HepG2 (cell line): ENCODE measurements around the gene MALT1. TPM values are rescaled to one million over a fixed set of nuclear protein-coding genes. Genes with fewer than 3 reads are reported as not detected.

Source experiments
- ATAC-seq: fragments of 200-7000 bp; cut with Tn5 transposase; 3 replicates; pipeline ENCODE4 v1.9.1; 2020; ENCODE audit warnings: mild to moderate bottlenecking, moderate library complexity
- BruUV-seq: library from RNA; stranded (reverse); fragments of 400-500 nt; replicated peaks from 2 replicates; lab custom pipeline; 2021; lab: Mats Ljungman, UMichigan
- CTCF ChIA-PET: fragments of 300-600 bp; formaldehyde crosslinking; extraction: SDS; loops from one replicate; lab custom pipeline; 2021; ENCODE audit warnings: low total read pairs, inconsistent platforms, low intra/inter-chr PET ratio; lab: Yijun Ruan, JAX
- POLR2A ChIA-PET: fragments of 350-600 bp; sonication (Branson Sonifier 250); formaldehyde crosslinking; loops from one replicate; lab custom pipeline; 2020; ENCODE audit warnings: antibody characterized with exemption, inconsistent platforms; lab: Yijun Ruan, JAX
- DNase-seq: peaks from one replicate; pipeline ENCODE4 v3.0.0-alpha.2; 2015; ENCODE audit warnings: low spot score
- FAIRE-seq: peaks from 3 replicates; lab custom pipeline; 2011; peaks lifted over from hg19 to GRCh38; lab: Jason Lieb, UNC
- H2AFZ ChIP-seq: one replicate; pipeline ENCODE4 v1.6.1; 2011; ENCODE audit warnings: low read length, inconsistent platforms
- H3K27ac ChIP-seq: fragments of 300-600 bp; 3 replicates; pipeline ENCODE4 v1.8.0; 2011; ENCODE audit warnings: mixed run types, mild to moderate bottlenecking, mixed read lengths, low read length, inconsistent platforms; ENCODE audit not compliant: insufficient read depth; ENCODE audit errors: extremely low read length
- H3K27me3 ChIP-seq, 2 experiments: fragments of 200-600 bp in 1 of 2; 2 replicates in 1 of 2; 3 replicates in 1 of 2; pipeline versions ENCODE4 v1.6.0 to v1.8.0; 2011; ENCODE audit warnings: low read length in 2 of 2, mild to moderate bottlenecking in 2 of 2, moderate library complexity in 2 of 2, inconsistent platforms in 1 of 2; ENCODE audit not compliant: insufficient read depth in 2 of 2, control insufficient read depth in 1 of 2
- H3K36me3 ChIP-seq, 2 experiments: fragments of 200-600 bp in 1 of 2; replicated peaks in 1 of 2; 2 replicates in 1 of 2; 3 replicates in 1 of 2; pipeline versions ENCODE4 v1.5.1 to v1.8.0; 2011; ENCODE audit warnings: low read length in 2 of 2, inconsistent platforms in 1 of 2; ENCODE audit not compliant: insufficient read depth in 2 of 2, control insufficient read depth in 1 of 2
- H3K4me1 ChIP-seq: 2 replicates; pipeline ENCODE4 v1.5.1; 2012; ENCODE audit warnings: low read length, inconsistent platforms; ENCODE audit not compliant: insufficient read depth
- H3K4me2 ChIP-seq: 2 replicates; pipeline ENCODE4 v1.6.0; 2011; ENCODE audit warnings: low read depth, low read length, inconsistent platforms
- H3K4me3 ChIP-seq, 3 experiments: fragments of 200-600 bp in 1 of 3; sonication (generic), shearing (Covaris generic) in 1 of 3; replicated peaks in 1 of 3; 2 replicates each; pipeline ENCODE4 v1.5.1; 2011 to 2016; ENCODE audit warnings: low read length in 3 of 3, inconsistent platforms in 2 of 3, low read depth in 2 of 3, mild to moderate bottlenecking in 2 of 3, control low read depth in 1 of 3, mixed read lengths in 1 of 3; ENCODE audit not compliant: insufficient read depth in 1 of 3
- H3K79me2 ChIP-seq: one replicate; pipeline ENCODE4 v1.6.1; 2011; ENCODE audit warnings: low read length, inconsistent platforms; ENCODE audit not compliant: insufficient read depth
- H3K9ac ChIP-seq: 2 replicates; pipeline ENCODE4 v1.6.0; 2011; ENCODE audit warnings: mild to moderate bottlenecking, low read depth, low read length, inconsistent platforms; ENCODE audit not compliant: insufficient read depth
- H3K9me3 ChIP-seq: 2 replicates; pipeline ENCODE4 v1.5.1; 2012; ENCODE audit warnings: mild to moderate bottlenecking, low read length
- H4K20me1 ChIP-seq: 2 replicates; pipeline ENCODE4 v1.6.0; 2011; ENCODE audit warnings: inconsistent platforms, mild to moderate bottlenecking, low read length, moderate library complexity; ENCODE audit not compliant: insufficient read depth
- AHR ChIP-seq: IDR thresholded peaks from 2 replicates; pipeline ENCODE4 v1.6.1; 2018; ENCODE audit warnings: missing genetic modification reagents, missing compliant biosample characterization
- FOSL2 ChIP-seq: sonication (generic); formaldehyde crosslinking; IDR thresholded peaks from 2 replicates; pipeline ENCODE4 v1.4.0; 2020; ENCODE audit warnings: missing genetic modification reagents
- MAZ ChIP-seq, 2 experiments: sonication (generic) in 1 of 2; formaldehyde crosslinking in 1 of 2; IDR thresholded peaks; 2 replicates each; pipeline versions ENCODE4 v1.5.0 to v1.6.1; 2012 to 2020; ENCODE audit warnings: low read depth in 2 of 2, mild to moderate bottlenecking in 2 of 2, borderline replicate concordance in 1 of 2, improper control_type of control experiment in 1 of 2, low read length in 1 of 2, missing genetic modification reagents in 1 of 2, moderate library complexity in 1 of 2
- MZF1 ChIP-seq: sonication (generic); formaldehyde crosslinking; IDR thresholded peaks from 2 replicates; pipeline ENCODE4 v1.8.1; 2023; ENCODE audit warnings: mild to moderate bottlenecking, missing genetic modification reagents, borderline replicate concordance
- NFKB2 ChIP-seq: sonication (generic); formaldehyde crosslinking; IDR thresholded peaks from 2 replicates; pipeline ENCODE4 v1.4.0; 2020; ENCODE audit warnings: missing genetic modification reagents, borderline replicate concordance
- ZNF354B ChIP-seq: sonication (generic); formaldehyde crosslinking; IDR thresholded peaks from 2 replicates; pipeline ENCODE4 v1.8.0; 2022; ENCODE audit warnings: mild to moderate bottlenecking, missing genetic modification reagents
- ZNF556 ChIP-seq: sonication (generic); formaldehyde crosslinking; IDR thresholded peaks from 2 replicates; pipeline ENCODE4 v1.4.0; 2020; ENCODE audit warnings: mild to moderate bottlenecking, missing genetic modification reagents, borderline replicate concordance
- whole genome bisulfite sequencing: methylation state at CpG from one replicate; pipeline ENCODE4 v1.1.6; 2017; ENCODE audit warnings: low lambda C conversion rate; 5-methylcytosine and 5-hydroxymethylcytosine counted together
- in situ Hi-C: cut with HindIII; loops from 2 replicates; pipeline ENCODE4 v1.10.0; 2017; ENCODE audit warnings: low pct_unique_long_range_greater_than_20kb; ENCODE audit not compliant: extremely low pct_ligation_motif_present
- intact Hi-C: fragments of 100-400 bp; cut with micrococcal nuclease; formaldehyde crosslinking; loops from one replicate; pipeline ENCODE4 v1.10.0; 2022; ENCODE audit not compliant: unreplicated experiment
- polyA plus RNA-seq, 8 experiments: library from polyadenylated mRNA; depleted of rRNA in 3 of 8; stranded (reverse) in 7 of 8; unstranded in 1 of 8; fragments of >200 nt; fragmentation: Illumina TruSeq in 4 of 8; extraction: Trizol in 4 of 8; gene quantifications; 2 replicates each; pipeline versions ENCODE4 v1.2.1 to v1.2.3, GENCODE V29; 2011 to 2016; ENCODE audit warnings: low read depth in 4 of 8, missing spikeins in 1 of 8, mixed read lengths in 1 of 8; ENCODE audit not compliant: insufficient read depth in 1 of 8
- total RNA-seq, 5 experiments: library from RNA; depleted of rRNA; stranded (reverse); fragments of >200 nt; fragmentation: Illumina TruSeq; extraction: Trizol; gene quantifications; 2 replicates each; pipeline ENCODE4 v1.2.3, GENCODE V29; 2016; ENCODE audit warnings: low read depth in 1 of 5
- TF ChIP-seq, protein P1 (sequence below): sonication (generic); formaldehyde crosslinking; IDR thresholded peaks from 2 replicates; pipeline ENCODE4 v1.8.1; 2023; ENCODE audit warnings: missing genetic modification reagents, inconsistent platforms, borderline replicate concordance
- TF ChIP-seq, protein P2 (sequence below): sonication (generic); formaldehyde crosslinking; IDR thresholded peaks from 2 replicates; pipeline ENCODE4 v1.5.1; 2020; ENCODE audit warnings: missing genetic modification reagents, mild to moderate bottlenecking, borderline replicate concordance
- TF ChIP-seq, protein P3 (sequence below): sonication (generic); formaldehyde crosslinking; IDR thresholded peaks from 2 replicates; pipeline ENCODE4 v1.5.0; 2020; ENCODE audit warnings: mild to moderate bottlenecking, missing genetic modification reagents, borderline replicate concordance

Gene MALT1
- total and polyA plus RNA-seq, 2 of the 13 experiments (the other 11 are each of a cell fraction or from before 2014, with no cell fraction given), result 43.9 to 89.0 TPM

DNA sequence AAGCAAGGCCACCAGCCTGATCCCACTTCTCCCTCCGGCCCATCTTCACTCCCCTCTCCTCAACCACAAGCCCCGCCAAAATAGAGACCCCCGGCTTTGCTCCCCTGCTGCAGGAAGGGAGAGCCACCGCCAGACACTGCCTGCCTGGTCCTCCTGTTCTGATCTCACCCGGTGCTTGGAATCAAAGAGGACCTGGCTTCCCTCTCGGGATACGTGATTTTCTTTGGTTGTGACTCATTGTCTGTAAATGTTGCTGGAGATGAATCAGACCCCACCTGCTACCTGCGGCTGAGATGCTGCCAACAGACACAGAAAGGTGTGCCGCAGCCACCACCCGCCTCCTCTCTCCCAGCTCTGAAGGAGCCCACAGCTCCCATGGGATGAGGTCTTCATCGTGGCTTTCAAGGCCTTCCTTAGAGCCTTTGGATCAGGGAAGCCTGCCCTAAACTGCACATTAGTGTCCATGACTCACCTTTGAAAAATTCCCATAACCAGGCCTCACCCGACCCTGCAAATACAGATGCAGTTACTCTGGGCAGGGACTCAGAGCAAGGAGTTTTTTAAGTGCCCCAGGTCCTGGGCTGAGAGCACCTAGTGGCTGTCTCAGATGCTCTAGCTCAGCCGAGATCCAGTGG, 114.0 kb downstream of the MALT1 start:
- Histone ChIP-seq H3K9me3 (no peaks in the 10 kb centered on the region), H4K20me1 (no peaks in the 10 kb centered on the region), H3K79me2 (no peaks in the 10 kb centered on the region), H3K36me3 (no peaks in the 10 kb centered on the region), H3K4me2 (no peak overlapping the region), H2AFZ (no peak overlapping the region), H3K27me3 (peaks cover 1 to 30% of the 10 kb centered on the region in 2 experiments; a peak in 3 of 5 replicates), H3K4me3 (no peak overlapping the region), H3K27ac (no peak overlapping the region), H3K9ac (no peak overlapping the region), H3K4me1 (peaks cover 13% of the 10 kb centered on the region; the same call in 1 of the 2 replicates)
- no TSS peak for BruUV-seq
- intact Hi-C loops (no loop called here), in situ Hi-C loops (loop anchor here (10.0 kb wide), 1 partner anchor 270 kb away; no protein-coding TSS in a partner anchor)
- CTCF ChIA-PET, result no interaction called here
- no peak; the same call in 2 of the 3 replicates for ATAC-seq
- 19% methylated on average over 9 of the region's 13 CpGs for WGBS
- no peak for TF ChIP-seq MAZ (IDR thresholded peaks at IDR 0.05; ENCODE audit: borderline replicate concordance, low read depth, low read length)
- TF ChIP-seq MAZ (CRISPR knock-in tag; IDR thresholded peaks at IDR 0.05; ENCODE audit: low read depth), result no peak
- peak; percentile 28; the same call in 1 of the 2 replicates for TF ChIP-seq FOSL2 (CRISPR knock-in tag)
- POLR2A ChIA-PET, result no interaction called here
- FAIRE-seq, result no peak
- no peak for DNase-seq

DNA sequence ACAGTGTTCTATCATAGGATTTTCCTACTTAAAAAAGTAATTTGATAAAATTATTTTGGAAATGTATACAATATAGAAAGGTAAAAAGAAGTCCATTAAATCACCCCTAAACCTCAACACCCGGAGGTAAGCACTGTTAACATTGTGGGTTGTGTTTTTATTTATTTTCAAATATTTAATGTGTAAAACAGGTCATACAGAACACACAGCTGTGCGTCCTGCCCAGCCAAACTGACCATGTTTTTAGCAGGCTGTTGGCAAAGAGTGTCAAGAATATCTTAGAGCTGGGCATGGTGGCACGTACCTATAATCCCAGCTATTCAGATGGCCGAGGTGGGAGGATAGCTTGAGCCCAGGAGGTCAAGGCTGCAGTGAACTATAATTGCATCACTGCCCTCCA, 114.6 kb downstream of the MALT1 start:
- FAIRE-seq, result no peak
- Histone ChIP-seq H2AFZ (no peak overlapping the region), H3K4me1 (peaks cover 13% of the 10 kb centered on the region; the same call in 1 of the 2 replicates), H4K20me1 (no peaks in the 10 kb centered on the region), H3K9me3 (no peaks in the 10 kb centered on the region), H3K27ac (no peak overlapping the region), H3K9ac (no peak overlapping the region), H3K79me2 (no peaks in the 10 kb centered on the region), H3K36me3 (no peaks in the 10 kb centered on the region), H3K4me3 (no peak overlapping the region), H3K27me3 (peaks cover 1 to 32% of the 10 kb centered on the region in 2 experiments; a peak in 3 of 5 replicates), H3K4me2 (no peak overlapping the region)
- ChIA-PET CTCF (no interaction called here), POLR2A (no interaction called here)
- in situ Hi-C loops (loop anchor here (10.0 kb wide), 1 partner anchor 269 kb away; no protein-coding TSS in a partner anchor), intact Hi-C loops (no loop called here)
- no peak for ATAC-seq
- DNase-seq, result no peak
- WGBS, result 8% methylated on average over 4 of the region's 4 CpGs
- BruUV-seq, result no TSS peak
- TF ChIP-seq AHR (CRISPR knock-in tag), result no peak
- TF ChIP-seq, protein P1, sequence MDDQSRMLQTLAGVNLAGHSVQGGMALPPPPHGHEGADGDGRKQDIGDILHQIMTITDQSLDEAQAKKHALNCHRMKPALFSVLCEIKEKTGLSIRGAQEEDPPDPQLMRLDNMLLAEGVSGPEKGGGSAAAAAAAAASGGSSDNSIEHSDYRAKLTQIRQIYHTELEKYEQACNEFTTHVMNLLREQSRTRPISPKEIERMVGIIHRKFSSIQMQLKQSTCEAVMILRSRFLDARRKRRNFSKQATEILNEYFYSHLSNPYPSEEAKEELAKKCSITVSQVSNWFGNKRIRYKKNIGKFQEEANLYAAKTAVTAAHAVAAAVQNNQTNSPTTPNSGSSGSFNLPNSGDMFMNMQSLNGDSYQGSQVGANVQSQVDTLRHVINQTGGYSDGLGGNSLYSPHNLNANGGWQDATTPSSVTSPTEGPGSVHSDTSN (CRISPR knock-in tag), result no peak
- no peak for TF ChIP-seq ZNF556 (CRISPR knock-in tag)
- TF ChIP-seq, protein P2, sequence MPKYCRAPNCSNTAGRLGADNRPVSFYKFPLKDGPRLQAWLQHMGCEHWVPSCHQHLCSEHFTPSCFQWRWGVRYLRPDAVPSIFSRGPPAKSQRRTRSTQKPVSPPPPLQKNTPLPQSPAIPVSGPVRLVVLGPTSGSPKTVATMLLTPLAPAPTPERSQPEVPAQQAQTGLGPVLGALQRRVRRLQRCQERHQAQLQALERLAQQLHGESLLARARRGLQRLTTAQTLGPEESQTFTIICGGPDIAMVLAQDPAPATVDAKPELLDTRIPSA, result no peak
- TF ChIP-seq ZNF354B, result no peak
- TF ChIP-seq, protein P3, sequence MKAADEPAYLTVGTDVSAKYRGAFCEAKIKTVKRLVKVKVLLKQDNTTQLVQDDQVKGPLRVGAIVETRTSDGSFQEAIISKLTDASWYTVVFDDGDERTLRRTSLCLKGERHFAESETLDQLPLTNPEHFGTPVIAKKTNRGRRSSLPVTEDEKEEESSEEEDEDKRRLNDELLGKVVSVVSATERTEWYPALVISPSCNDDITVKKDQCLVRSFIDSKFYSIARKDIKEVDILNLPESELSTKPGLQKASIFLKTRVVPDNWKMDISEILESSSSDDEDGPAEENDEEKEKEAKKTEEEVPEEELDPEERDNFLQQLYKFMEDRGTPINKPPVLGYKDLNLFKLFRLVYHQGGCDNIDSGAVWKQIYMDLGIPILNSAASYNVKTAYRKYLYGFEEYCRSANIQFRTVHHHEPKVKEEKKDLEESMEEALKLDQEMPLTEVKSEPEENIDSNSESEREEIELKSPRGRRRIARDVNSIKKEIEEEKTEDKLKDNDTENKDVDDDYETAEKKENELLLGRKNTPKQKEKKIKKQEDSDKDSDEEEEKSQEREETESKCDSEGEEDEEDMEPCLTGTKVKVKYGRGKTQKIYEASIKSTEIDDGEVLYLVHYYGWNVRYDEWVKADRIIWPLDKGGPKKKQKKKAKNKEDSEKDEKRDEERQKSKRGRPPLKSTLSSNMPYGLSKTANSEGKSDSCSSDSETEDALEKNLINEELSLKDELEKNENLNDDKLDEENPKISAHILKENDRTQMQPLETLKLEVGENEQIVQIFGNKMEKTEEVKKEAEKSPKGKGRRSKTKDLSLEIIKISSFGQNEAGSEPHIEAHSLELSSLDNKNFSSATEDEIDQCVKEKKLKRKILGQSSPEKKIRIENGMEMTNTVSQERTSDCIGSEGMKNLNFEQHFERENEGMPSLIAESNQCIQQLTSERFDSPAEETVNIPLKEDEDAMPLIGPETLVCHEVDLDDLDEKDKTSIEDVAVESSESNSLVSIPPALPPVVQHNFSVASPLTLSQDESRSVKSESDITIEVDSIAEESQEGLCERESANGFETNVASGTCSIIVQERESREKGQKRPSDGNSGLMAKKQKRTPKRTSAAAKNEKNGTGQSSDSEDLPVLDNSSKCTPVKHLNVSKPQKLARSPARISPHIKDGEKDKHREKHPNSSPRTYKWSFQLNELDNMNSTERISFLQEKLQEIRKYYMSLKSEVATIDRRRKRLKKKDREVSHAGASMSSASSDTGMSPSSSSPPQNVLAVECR (CRISPR knock-in tag), result no peak
- TF ChIP-seq NFKB2, result no peak
- no peak for TF ChIP-seq MZF1 (CRISPR knock-in tag)
